IMR-90 (cell line): Measurements from ENCODE around the gene SCNN1B. TPM values are rescaled to one million over a fixed set of nuclear protein-coding genes. Genes with fewer than 3 reads are reported as not detected.

Experiments used
- ATAC-seq: fragments of 200-7000 bp; cut with Tn5 transposase; 2 replicates; pipeline ENCODE4 v1.9.1; 2020; ENCODE audit warnings: low read depth, mild to moderate bottlenecking, moderate library complexity
- BruUV-seq: library from RNA; stranded (reverse); fragments of 400-500 nt; replicated peaks from 2 replicates; lab custom pipeline; 2021; lab: Mats Ljungman, UMichigan
- CTCF ChIA-PET: fragments of 300-600 bp; formaldehyde crosslinking; extraction: SDS; loops from one replicate; lab custom pipeline; 2021; ENCODE audit warnings: antibody characterized with exemption; lab: Yijun Ruan, JAX
- POLR2A ChIA-PET: fragments of 300-600 bp; sonication (Branson Sonifier 250); formaldehyde crosslinking; loops from one replicate; lab custom pipeline; 2022; ENCODE audit warnings: antibody characterized with exemption; ENCODE audit not compliant: unreplicated experiment; lab: Charles Lee
- DNase-seq: peaks from one replicate; pipeline ENCODE4 v3.0.0; 2013
- H2AFZ ChIP-seq: replicated peaks from 2 replicates; pipeline ENCODE3; 2013; ENCODE audit warnings: low read length, mild to moderate bottlenecking; ENCODE audit not compliant: poor library complexity
- H2AK5ac ChIP-seq: 2 replicates; pipeline ENCODE4 v1.6.1; 2013; ENCODE audit warnings: low read depth, low read length, inconsistent platforms
- H2AK9ac ChIP-seq: replicated peaks from 2 replicates; pipeline ENCODE3; 2013; ENCODE audit warnings: mild to moderate bottlenecking, low read depth, low read length, moderate library complexity; ENCODE audit not compliant: poor library complexity
- H2BK120ac ChIP-seq: 2 replicates; pipeline ENCODE4 v1.6.1; 2013; ENCODE audit warnings: low read depth, low read length, inconsistent platforms
- H2BK15ac ChIP-seq: 3 replicates; pipeline ENCODE4 v1.6.1; 2013; ENCODE audit warnings: low read depth, low read length, inconsistent platforms
- H2BK20ac ChIP-seq: 2 replicates; pipeline ENCODE4 v1.6.1; 2013; ENCODE audit warnings: low read depth, mild to moderate bottlenecking, inconsistent platforms, low read length, moderate library complexity
- H2BK5ac ChIP-seq: 2 replicates; pipeline ENCODE4 v1.6.1; 2013; ENCODE audit warnings: mild to moderate bottlenecking, low read depth, low read length, inconsistent platforms; ENCODE audit not compliant: poor library complexity, severe bottlenecking
- H3K14ac ChIP-seq: replicated peaks from 2 replicates; pipeline ENCODE4 v1.6.1; 2013; ENCODE audit warnings: low read depth, low read length, inconsistent platforms
- H3K18ac ChIP-seq: 2 replicates; pipeline ENCODE4 v1.6.1; 2013; ENCODE audit warnings: low read depth, low read length, control low read depth
- H3K23ac ChIP-seq: 2 replicates; pipeline ENCODE4 v1.6.1; 2013; ENCODE audit warnings: low read depth, low read length, inconsistent platforms
- H3K27ac ChIP-seq: 2 replicates; pipeline ENCODE4 v1.5.1; 2013; ENCODE audit warnings: mild to moderate bottlenecking, control low read depth, low read length; ENCODE audit not compliant: insufficient read depth
- H3K27me3 ChIP-seq: 2 replicates; pipeline ENCODE4 v1.6.1; 2013; ENCODE audit warnings: low read length; ENCODE audit not compliant: control insufficient read depth, insufficient read depth
- H3K36me3 ChIP-seq: 2 replicates; pipeline ENCODE4 v1.6.1; 2013; ENCODE audit warnings: low read length, mixed read lengths; ENCODE audit not compliant: control insufficient read depth, insufficient read depth
- H3K4ac ChIP-seq: 2 replicates; pipeline ENCODE4 v1.6.1; 2013; ENCODE audit warnings: low read depth, low read length, inconsistent platforms
- H3K4me1 ChIP-seq: 2 replicates; pipeline ENCODE4 v1.6.1; 2013; ENCODE audit warnings: low read length, mixed read lengths; ENCODE audit not compliant: control insufficient read depth, insufficient read depth
- H3K4me2 ChIP-seq: 2 replicates; pipeline ENCODE4 v1.6.1; 2013; ENCODE audit warnings: low read depth, mild to moderate bottlenecking, control low read depth, low read length, moderate library complexity
- H3K4me3 ChIP-seq: 2 replicates; pipeline ENCODE4 v1.5.1; 2013; ENCODE audit warnings: low read depth, mild to moderate bottlenecking, control low read depth, low read length, moderate library complexity; ENCODE audit not compliant: insufficient read depth
- H3K56ac ChIP-seq: 2 replicates; pipeline ENCODE4 v1.6.1; 2013; ENCODE audit warnings: low read length, inconsistent platforms; ENCODE audit not compliant: insufficient read depth; ENCODE audit errors: extremely low read depth
- H3K79me1 ChIP-seq, 2 experiments: 2 replicates each; pipeline ENCODE4 v1.6.1; 2013; ENCODE audit warnings: low read length in 2 of 2, inconsistent platforms in 1 of 2, low read depth in 1 of 2
- H3K9ac ChIP-seq: 2 replicates; pipeline ENCODE4 v1.6.1; 2013; ENCODE audit warnings: low read depth, low read length, control low read depth
- H3K9me1 ChIP-seq: 2 replicates; pipeline ENCODE4 v1.6.1; 2013; ENCODE audit warnings: low read length, inconsistent platforms; ENCODE audit not compliant: insufficient read depth
- H3K9me3 ChIP-seq: 2 replicates; pipeline ENCODE4 v1.6.1; 2013; ENCODE audit warnings: low read length; ENCODE audit not compliant: control insufficient read depth, insufficient read depth
- H4K20me1 ChIP-seq: 2 replicates; pipeline ENCODE4 v1.6.1; 2013; ENCODE audit warnings: low read length, inconsistent platforms; ENCODE audit not compliant: insufficient read depth
- H4K5ac ChIP-seq: 2 replicates; pipeline ENCODE4 v1.6.1; 2013; ENCODE audit warnings: mild to moderate bottlenecking, low read depth, low read length, control low read depth
- H4K8ac ChIP-seq, 2 experiments: 2 replicates each; pipeline ENCODE4 v1.6.1; 2013; ENCODE audit warnings: low read depth in 2 of 2, low read length in 2 of 2, control low read depth in 1 of 2, inconsistent platforms in 1 of 2
- H4K91ac ChIP-seq: 2 replicates; pipeline ENCODE4 v1.6.1; 2013; ENCODE audit warnings: low read depth, low read length, inconsistent platforms; ENCODE audit not compliant: insufficient read depth
- BHLHE40 ChIP-seq: fragments of 150-350 bp; IDR thresholded peaks from 2 replicates; pipeline ENCODE4 v1.6.1; 2016; ENCODE audit warnings: mild to moderate bottlenecking, low read depth, low read length
- CEBPB ChIP-seq: IDR thresholded peaks from 2 replicates; pipeline ENCODE4 v1.6.1; 2012; ENCODE audit warnings: low read depth, low read length, improper control_type of control experiment
- CHD1 ChIP-seq: IDR thresholded peaks from 2 replicates; pipeline ENCODE4 v1.6.1; 2012; ENCODE audit warnings: low read depth, low read length, improper control_type of control experiment
- FOS ChIP-seq: fragments of 150-350 bp; IDR thresholded peaks from 2 replicates; pipeline ENCODE4 v1.6.1; 2016; ENCODE audit warnings: low read depth, low read length
- MXI1 ChIP-seq: IDR thresholded peaks from 2 replicates; pipeline ENCODE4 v1.6.1; 2012; ENCODE audit warnings: low read depth, mild to moderate bottlenecking, low read length, moderate library complexity, borderline replicate concordance
- NFE2L2 ChIP-seq: fragments of 150-350 bp; IDR thresholded peaks from 2 replicates; pipeline ENCODE4 v1.6.1; 2016; ENCODE audit warnings: low read depth, mild to moderate bottlenecking, low read length
- RAD21 ChIP-seq: IDR thresholded peaks from 2 replicates; pipeline ENCODE4 v1.6.1; 2012; ENCODE audit warnings: low read length, improper control_type of control experiment
- RFX5 ChIP-seq: IDR thresholded peaks from 2 replicates; pipeline ENCODE4 v1.8.0; 2012; ENCODE audit warnings: low read depth, mild to moderate bottlenecking, low read length, moderate library complexity
- SMC3 ChIP-seq: fragments of 150-350 bp; IDR thresholded peaks from 2 replicates; pipeline ENCODE4 v1.6.1; 2016; ENCODE audit warnings: low read depth, mild to moderate bottlenecking, antibody characterized with exemption, low read length, moderate library complexity
- WGBS, 2 experiments: methylation state at CpG; one replicate each; pipeline versions ENCODE4 v1.1.5 to v1.1.7; 2013; ENCODE audit warnings: missing lambda C conversion rate in 2 of 2; ENCODE audit not compliant: insufficient read length in 1 of 2; ENCODE audit errors: extremely low coverage in 2 of 2; 5-methylcytosine and 5-hydroxymethylcytosine counted together
- dilution Hi-C: fragments of 300-500 bp; cut with HindIII; formaldehyde crosslinking; loops from one replicate; pipeline ENCODE4 v1.14.3; 2018; ENCODE audit warnings: low sequenced_read_pairs; ENCODE audit not compliant: unreplicated experiment
- in situ Hi-C: fragments of 300-500 bp; cut with MboI; formaldehyde crosslinking; loops from 3 replicates; pipeline ENCODE4 v1.14.3; 2019; ENCODE audit warnings: low sequenced_read_pairs, inconsistent platforms, mixed read lengths
- intact Hi-C: fragments of 100-400 bp; cut with micrococcal nuclease; formaldehyde crosslinking; loops from 2 replicates; pipeline ENCODE4 v1.10.0; 2022
- polyA plus RNA-seq, 3 experiments: library from polyadenylated mRNA; depleted of rRNA; stranded (reverse); fragments of >200 nt; gene quantifications; 2 replicates each; pipeline ENCODE4 v1.2.3, GENCODE V29; 2012; ENCODE audit warnings: low replicate concordance in 1 of 3
- total RNA-seq: library from RNA; depleted of rRNA; stranded (reverse); fragments of >200 nt; gene quantifications from 2 replicates; pipeline ENCODE4 v1.2.3, GENCODE V29; 2012

SCNN1B gene
- total and polyA plus RNA-seq, 2 of the 4 experiments (the other 2 are of a cell fraction) = not detected

DNA sequence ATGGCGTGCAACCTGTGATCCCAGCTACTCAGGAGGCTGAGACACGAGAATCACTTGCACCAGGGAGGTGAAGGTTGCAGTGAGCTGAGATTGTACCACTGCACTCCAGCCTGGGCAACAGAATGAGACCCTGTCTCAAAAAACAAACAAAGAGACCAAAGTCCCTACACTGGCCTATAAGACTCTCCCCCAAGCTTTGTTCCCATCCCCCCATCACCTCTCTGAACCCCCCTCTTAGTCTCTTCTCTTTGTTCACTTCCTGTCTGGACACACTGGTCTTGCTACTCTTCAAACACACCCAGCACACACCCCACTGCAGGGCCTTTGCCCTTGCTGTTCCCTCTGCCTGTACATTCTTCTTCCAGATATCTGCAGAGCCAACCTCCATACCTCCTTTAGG, 7.8 kb upstream of the SCNN1B start:
- Histone ChIP-seq H4K20me1 (no peaks in the 10 kb centered on the region), H4K8ac (no peak overlapping the region), H3K9ac (no peak overlapping the region), H2BK5ac (no peak overlapping the region), H2AK5ac (no peak overlapping the region), H2BK15ac (no peak overlapping the region), H3K4me1 (no peaks in the 10 kb centered on the region), H3K9me1 (no peaks in the 10 kb centered on the region), H3K36me3 (no peaks in the 10 kb centered on the region), H2BK120ac (no peak overlapping the region), H3K18ac (no peak overlapping the region), H3K4me3 (no peak overlapping the region), H3K4me2 (no peak overlapping the region), H3K4ac (no peak overlapping the region), H3K14ac (no peak overlapping the region), H4K91ac (no peak overlapping the region), H3K27ac (no peak overlapping the region), H3K9me3 (no peaks in the 10 kb centered on the region), H3K56ac (no peak overlapping the region), H4K5ac (no peak overlapping the region), H2AK9ac (no peak overlapping the region), H2AFZ (no peak overlapping the region), H3K27me3 (no peaks in the 10 kb centered on the region), H2BK20ac (no peak overlapping the region), H3K23ac (no peak overlapping the region), H3K79me1 (no peaks in the 10 kb centered on the region)
- BruUV-seq = no TSS peak
- intact Hi-C loops = no loop called here
- CTCF ChIA-PET = no interaction called here
- in situ Hi-C loops = no loop called here
- no CpG with 5 or more reads among the region's 2 CpGs for WGBS, 2 experiments
- POLR2A ChIA-PET = no interaction called here
- DNase-seq = no peak
- ATAC-seq = no peak
- no peak for TF ChIP-seq MXI1
- TF ChIP-seq CEBPB = no peak
- no peak for TF ChIP-seq NFE2L2
- TF ChIP-seq CHD1 = no peak
- TF ChIP-seq BHLHE40 = no peak
- TF ChIP-seq RAD21 = no peak
- TF ChIP-seq FOS = no peak
- TF ChIP-seq SMC3 = no peak
- TF ChIP-seq RFX5 = no peak
- dilution Hi-C loops = no loop called here
